ENCODE data around the gene EEPD1.

Gene EEPD1

DNA sequence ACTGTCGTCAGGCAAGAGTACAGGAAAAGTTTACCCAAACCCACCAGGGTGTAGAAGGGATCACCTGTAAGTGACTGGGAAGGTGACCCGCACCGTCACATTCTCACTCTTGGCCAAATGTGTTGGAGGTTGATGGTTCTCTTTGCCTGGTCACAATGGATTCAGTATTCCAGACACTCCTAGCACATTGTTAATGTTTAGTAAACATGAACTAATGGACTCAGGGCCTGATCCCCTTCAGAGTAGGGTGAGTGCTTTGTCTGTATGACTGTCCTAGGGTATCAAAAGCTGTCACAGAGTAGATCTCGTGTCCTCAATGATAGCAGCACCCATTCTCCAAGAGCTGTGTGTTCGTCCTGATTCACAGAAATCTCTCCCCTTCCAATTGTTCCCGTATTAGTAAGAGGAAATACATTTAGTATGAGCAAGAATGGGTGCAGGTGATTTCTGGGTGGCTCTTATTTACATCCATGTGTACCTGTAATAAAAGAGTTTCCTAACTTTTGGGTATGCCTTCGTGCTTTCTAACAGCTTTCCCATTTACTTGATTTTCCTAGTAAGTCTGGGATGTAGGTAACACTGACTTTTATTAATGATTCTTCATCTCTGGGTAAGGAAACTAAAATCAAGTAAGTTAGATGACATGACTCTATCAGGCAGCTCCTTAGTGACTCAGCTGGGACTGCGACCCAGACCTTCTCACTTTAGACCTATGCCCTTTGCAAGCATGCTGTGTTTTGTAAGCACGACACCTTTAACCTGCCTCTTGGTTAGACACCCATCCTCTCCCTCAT lies 4.7 kb downstream of the EEPD1 start:
- no peak for DNase-seq (ENCODE audit: low spot score)

DNA sequence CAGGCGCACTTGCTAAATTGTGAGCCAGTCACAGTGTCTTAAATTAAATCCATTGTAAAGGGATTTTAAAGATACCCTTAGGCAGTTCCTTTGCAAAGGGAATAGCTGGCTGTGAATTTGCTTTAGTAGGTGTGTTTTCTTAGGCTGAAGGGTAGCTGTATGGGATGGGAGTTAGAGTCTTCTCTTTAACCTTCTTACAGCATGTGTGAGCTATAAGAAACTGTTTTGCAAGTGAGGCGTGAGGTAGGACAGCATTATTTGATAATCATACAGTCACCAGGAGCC lies 5.2 kb downstream of the EEPD1 start:
- no peak for DNase-seq (ENCODE audit: low spot score)

DNA sequence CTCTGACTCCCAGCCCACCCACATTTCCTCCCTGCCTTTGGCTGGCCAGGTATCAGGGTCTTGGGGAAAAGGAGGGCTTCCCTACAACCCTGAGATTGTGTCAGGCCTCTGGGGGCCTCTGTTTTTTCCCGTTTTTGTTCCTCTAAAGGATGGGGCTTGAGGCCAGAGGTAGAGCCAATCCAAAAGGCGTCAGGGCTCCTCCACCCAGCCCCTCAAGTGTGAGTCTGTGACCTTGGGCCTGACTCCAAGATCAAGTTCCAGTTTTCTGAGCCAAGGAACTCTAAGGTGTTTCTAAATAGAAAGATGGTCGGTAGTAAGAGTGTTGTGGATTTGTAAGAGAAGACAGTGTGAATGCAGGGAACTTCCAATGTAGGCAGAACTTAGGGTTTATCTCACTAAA lies 6.6 kb downstream of the EEPD1 start:
- no peak for DNase-seq (ENCODE audit: low spot score)

DNA sequence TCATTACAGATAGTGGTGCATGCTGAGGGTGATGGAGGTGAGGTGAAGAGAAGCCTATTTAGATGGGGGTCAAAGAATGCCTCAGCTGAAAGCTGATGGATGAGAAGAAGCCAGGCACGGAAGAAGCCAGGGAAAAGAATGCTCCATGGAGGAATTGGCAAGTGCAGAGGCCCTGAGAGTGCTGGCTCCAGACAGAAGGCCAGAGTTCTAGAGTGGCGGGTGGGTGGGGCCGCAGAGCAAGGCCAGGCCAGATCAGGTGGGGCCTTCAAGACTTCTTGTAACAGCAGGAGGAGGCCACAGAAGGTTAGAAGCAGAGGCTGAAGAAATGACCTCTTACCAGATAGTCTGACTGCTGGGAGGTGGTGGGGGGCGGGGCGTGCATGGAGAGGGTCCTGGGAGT lies 7.3 kb downstream of the EEPD1 start:
- no peak for DNase-seq (ENCODE audit: low spot score)

DNA sequence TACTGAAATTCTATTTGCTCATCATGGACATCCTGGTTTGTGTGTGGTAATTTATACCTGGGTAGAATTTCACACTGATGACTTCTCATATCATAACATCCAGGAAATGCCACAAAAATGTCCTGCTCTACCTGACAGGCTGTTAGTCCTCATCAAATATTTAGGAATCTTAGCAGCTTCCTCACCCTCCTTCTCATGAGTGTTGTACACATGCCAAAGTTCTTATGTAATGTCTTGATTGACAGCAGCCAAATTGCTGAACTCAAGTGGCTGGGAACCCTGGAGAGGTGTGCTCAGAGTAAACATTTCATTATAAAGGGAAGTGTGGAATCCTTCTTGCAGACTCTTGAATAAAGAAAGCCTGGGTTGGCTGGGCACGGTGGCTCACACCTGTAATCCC lies 8.9 kb downstream of the EEPD1 start:
- no peak for DNase-seq (ENCODE audit: low spot score)

DNA sequence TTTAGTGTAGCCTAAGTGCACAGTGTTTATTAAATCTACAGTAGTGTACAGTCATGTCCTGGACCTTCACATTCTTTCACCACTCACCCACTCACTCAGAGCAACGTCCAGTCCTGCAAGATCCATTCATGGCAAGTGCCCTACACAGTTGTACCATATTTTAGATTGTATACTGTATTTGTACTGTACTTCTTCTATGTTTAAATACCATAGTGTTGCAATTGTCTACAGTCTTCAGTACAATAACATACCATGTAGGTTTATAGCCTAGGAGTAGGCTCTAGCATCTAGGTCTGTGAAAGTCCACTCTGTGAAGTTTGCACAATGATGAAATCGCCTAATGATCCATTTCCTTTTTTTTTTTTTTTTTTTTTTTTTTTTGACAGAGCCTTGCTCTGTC lies 12.0 kb downstream of the EEPD1 start:
- DNase-seq (ENCODE audit: low spot score): no peak

DNA sequence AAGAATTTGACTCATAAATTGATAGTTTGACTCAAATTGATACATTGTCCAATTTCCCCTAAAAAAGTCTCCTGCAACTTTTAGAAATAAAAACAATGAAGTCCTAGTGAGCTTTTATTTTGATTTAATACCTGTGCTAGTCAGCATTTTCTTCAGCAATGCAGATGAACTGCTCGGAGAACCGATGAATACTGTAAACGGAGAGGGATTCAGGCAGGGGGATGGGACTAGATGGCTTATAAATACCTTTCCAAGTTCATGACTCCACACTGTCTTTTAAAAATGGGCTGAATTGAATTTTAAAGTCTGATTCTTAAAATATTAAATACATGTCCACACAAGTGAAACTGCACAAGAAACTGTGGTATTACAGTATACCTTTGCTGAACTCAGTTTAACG lies 12.7 kb downstream of the EEPD1 start:
- DNase-seq (ENCODE audit: low spot score): no peak

DNA sequence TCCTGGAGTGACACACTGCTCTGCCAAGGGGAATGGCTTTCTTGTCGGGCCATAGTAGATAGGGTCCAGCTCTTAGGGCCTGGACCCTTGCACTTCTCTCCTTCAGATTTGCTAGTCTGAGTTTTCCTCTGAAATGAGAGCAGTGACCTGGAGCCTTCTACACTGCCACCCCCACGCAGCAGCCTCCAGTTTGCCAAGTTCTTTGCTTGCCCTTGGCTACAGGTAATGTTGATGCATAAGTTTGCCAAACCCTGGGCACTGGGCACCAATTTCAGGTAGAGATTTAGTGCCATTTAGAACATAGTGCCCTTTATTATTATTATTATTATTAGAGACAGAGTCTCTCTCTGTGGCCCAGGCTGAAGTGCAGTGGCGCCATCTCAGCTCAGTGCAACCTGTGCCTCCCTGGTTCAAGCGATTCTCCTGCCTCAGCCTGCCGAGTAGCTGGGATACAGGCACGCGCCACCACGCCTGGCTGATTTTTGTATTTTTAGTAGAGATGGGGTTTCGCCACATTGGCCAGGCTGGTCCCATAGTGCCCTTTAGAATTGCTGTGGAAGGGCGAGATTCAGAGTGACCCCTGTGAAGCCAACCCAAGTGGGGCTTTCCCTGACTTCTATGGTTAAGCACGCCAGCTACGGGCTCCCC lies 14.5 kb downstream of the EEPD1 start:
- no peak for DNase-seq (ENCODE audit: low spot score)

DNA sequence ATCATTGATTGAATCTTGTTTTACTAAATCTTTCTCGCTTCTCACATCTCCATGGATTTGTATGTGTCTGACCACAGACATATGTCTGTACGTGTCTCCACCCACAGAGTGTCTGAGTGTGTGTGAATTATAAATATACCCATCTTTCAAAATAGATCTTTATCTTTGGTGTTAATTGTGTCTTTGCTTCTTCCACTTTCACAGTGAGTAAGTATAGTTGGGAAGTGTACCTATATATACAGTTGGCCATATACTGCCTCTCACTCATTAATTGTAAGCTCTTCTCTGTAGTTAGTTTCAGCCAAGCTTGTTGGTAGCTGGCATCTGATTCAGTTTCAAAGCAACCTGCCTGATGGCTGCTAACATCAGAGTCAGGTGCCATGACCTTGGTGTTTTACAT lies 18.4 kb downstream of the EEPD1 start:
- DNase-seq (ENCODE audit: low spot score): no peak

DNA sequence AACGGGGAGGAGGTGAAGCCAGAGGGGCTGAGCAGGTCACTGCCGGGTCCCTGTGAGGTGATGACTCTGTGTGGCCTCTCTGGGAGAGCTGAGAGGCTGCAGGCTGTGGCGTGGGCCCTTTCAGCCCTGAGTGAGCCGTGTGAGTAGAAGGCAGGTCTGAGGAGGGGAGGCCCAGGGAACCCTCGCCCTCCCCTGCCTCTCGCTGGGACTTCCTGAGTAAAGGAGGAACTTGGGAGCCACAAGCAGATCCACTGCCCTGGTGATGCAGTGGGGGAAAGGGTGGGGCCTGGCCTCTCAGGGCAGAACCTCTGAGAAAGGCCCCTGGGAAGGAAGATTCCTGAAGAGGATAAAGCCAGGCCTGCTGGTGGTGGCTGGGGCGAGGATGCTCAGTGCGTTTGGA lies 22.8 kb downstream of the EEPD1 start:
- no peak for DNase-seq (ENCODE audit: low spot score)

DNA sequence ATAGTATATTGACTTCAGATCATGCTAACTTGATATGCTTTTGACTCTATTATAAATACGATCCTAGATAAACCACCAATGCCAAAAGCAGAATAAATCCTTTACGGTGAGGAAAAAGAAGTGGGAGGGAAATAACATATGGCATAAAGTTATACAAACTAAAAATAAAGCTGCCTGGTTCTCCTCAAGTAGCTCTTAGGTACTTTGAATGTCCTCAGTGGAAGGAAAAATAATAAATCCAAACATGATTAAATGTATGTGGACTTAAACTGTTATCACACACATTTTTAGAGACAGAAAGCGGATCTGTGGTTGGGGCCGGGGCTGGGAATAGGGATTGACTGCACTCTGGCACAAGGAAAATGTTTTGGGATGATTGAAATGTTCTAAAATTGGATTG lies 23.6 kb downstream of the EEPD1 start:
- DNase-seq (ENCODE audit: low spot score): no peak

DNA sequence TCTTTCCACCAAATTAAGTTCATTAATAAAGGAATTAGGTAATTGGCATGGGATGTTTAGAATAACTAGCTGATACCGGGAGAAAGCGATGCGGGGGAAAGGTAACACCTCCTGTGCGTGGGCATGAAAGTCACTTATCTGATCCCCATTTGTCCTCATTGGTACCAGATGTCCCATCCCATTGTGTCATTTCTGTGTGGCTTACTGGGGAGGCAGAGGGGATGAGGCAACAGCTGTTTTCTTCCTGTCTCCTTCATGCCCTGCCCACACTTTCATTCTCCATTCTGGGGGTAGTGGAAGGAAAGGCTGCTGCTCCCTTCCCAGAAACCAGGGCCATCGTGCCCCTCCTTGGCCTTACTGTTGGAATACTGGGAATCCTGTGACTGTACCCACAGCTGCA lies 27.1 kb downstream of the EEPD1 start:
- DNase-seq (ENCODE audit: low spot score): no peak

DNA sequence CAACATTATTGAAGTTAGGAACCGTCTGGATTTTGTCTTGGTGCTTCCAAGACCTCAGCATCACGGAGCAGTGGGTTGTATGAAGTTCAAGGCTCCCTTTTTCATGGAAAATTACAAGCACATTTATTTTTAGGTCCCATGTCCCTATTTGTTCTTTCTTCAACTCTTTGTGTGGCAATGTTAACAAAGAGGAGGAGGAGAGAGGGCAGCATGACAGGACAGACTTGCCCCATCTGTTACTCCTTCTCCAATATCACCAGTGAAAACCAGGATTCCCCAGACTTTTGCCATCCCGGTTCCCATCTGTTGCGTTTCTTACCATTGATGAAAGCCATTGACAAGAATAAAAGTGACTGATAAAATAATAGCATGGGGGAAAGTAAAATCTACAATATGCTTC lies 28.6 kb downstream of the EEPD1 start:
- no peak for DNase-seq (ENCODE audit: low spot score)

DNA sequence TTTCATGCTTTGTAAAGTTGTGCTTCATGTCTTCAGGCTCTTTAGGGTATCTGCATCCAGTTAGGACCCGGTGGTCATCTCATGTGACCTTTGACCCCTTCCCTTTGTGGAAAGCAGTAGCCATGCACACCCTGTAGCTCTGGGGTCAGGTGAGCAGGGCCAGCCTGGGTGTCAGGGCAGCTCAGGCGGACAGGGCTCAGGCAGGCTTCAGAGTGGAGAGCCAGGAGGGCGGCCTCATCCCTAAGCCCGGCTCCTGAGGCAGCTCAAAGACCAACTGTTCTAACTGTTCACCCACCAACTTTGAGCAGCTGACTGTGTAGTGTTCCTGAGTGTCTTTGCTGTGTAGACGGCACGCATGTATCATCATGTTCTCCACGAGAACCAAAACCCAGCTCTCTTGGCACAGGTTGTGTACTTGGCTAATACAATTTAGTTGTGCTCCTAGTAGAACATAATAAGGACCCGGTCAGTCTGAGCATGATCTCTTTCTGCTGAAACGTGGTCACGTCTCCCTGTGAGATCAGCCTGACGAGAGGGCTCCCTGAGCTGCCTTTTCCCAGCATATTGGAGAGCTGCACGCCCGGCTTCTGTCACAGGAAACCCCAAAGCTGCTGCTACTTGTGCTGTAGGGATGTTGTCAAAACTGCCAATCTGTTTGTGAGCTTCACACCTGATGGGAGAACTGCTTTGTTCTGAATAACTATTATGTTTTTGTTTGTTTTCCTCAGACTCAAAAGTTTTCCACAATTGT lies 30.0 kb downstream of the EEPD1 start:
- no peak for DNase-seq (ENCODE audit: low spot score)

DNA sequence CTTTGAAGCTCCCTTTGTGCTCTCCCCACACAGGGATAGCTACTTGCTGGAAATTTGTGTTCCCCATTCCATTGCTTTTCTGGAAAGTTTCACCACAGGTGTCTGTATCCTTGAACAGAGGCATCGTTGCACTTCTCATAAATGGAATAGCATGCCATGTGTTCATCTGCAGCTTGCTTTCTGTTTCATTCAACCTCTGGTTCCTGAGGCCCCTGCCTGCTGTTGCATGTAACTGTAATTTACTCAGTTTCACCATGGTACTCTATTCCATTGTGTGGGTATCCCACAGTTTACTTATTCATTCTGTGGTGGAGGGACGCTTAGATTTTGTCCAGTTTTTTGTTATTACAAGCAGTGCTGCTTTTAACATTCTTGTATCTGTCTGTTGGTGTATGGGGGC lies 32.0 kb downstream of the EEPD1 start:
- no peak for DNase-seq (ENCODE audit: low spot score)

DNA sequence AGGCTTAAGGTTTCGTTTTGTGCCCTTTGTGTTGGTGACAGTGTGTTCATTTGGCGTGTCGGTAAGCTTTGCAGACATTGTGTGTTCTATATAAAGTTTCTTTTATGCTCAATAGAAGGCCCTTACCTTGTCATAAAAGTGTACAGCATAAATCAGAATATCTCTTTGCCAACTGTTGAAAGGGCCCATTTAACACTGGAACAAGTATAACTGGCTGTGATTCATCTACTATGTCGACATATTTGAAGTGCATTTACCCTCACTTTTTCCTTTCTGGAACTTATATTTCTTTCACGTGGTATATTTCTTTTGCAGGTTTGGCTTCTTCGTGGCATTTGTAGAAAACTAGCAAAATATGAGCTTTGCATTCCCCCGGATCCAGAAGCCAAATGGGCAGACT lies 32.7 kb downstream of the EEPD1 start:
- DNase-seq (ENCODE audit: low spot score): no peak

DNA sequence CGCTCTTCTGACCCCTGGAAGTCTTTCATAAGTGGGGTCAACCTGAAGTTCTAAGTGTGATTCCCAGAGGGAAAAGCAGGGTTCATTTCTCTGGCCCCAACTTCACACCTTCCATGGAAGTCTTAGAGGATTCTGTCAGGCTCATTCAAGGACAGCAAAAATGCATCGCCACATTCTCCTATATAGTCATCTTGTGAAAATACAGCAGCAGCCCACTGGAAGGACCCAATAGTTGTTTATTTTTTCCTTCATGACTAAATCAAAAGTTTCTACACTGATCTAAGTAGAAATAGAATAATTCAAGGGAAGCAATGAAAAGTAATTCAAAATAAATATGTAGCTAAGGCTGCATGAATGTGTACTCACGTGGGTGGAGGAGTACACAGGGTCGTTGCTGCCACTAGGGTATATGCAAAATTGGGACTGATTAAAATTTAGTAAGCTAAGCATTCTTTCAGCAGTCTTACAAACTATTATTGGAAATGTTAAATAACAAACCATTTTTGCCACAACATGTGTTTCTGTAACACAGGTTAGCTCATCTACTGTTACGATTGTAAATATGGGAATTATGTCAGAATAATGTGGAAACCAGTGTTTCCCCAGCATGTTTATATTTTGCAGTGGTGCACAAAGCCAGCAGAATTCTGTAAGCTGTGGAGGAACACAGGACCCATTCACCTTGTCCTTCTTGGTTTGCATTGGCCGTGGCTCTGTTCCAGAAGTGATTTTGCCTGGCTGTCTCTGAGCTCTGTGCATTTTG lies 33.5 kb downstream of the EEPD1 start:
- no peak for DNase-seq (ENCODE audit: low spot score)

DNA sequence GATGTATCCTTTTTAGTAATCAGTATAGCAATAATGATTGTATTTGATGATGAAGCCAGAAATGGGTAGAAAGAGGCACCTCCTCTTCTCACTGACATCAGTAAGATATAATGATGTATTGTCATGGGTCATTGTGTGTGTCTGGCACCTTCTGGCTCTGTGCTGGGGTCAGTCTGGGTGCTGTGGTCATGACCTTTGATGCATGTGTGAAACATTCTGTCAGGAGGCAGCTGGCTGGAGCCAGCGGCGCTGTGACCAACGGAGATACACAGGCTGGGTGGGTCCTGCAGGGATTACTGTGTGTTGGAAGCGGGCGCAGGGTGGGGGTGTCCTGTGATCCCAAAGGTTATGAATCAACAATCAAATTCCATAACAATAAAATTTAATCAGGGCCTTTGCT lies 35.2 kb downstream of the EEPD1 start:
- no peak for DNase-seq (ENCODE audit: low spot score)

DNA sequence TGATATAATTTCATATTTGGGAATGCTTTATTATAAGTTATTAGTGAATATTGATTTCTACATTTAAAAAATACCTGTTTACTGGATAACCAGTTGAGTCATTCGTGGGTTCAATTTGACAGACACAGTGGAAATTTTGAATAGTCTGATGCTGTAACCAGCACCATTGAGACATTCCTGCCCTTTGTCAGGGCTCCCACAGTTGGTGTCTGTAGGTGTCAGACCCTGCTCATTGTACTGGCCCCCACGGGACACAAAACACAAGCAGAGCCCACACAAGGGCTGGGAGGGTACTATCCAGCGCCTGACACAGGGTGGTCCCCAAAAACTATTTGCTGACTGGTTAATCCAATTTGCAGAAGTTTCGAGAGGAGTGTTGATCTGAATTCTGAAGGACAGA lies 35.9 kb downstream of the EEPD1 start:
- DNase-seq (ENCODE audit: low spot score): no peak

DNA sequence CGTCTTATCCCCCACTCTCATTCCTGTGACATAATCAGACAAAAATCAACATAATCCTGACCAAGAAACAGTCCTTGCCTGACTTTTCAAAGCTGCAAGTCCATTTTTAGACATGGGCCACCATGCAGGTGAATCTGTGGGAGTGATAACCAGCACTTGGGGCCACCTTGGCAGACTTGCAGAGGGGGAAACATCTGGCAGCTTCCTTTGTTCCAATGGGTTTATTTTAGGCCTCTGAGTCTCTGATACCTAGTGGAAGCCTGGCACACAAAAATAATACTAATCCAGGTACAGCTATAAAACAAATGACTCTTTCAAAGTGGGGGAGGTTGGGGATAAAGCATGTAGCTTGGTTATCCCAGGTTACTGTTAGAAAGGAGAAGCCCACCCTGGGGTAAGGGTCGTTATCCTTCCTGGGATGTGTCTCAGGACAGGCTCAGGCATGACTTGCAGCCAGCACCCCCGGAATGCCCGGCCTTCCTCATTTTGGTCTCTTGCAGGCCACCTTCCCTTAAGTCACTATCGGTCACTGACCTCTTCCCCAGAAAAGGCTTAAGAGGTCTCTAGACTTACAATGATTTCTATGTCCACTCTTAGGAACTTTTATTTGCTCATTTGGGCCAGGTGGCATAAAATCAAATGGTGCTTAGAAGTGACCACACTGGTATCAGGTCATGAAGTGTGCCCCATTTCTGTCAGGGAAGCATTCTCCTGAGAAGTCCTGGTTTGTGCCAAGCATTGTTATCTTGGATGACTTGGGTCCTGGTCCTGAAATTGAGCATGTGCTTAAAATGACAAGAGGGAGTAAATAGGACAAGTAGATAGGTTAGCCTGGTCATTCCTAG lies 37.6 kb downstream of the EEPD1 start:
- no peak for DNase-seq (ENCODE audit: low spot score)

DNA sequence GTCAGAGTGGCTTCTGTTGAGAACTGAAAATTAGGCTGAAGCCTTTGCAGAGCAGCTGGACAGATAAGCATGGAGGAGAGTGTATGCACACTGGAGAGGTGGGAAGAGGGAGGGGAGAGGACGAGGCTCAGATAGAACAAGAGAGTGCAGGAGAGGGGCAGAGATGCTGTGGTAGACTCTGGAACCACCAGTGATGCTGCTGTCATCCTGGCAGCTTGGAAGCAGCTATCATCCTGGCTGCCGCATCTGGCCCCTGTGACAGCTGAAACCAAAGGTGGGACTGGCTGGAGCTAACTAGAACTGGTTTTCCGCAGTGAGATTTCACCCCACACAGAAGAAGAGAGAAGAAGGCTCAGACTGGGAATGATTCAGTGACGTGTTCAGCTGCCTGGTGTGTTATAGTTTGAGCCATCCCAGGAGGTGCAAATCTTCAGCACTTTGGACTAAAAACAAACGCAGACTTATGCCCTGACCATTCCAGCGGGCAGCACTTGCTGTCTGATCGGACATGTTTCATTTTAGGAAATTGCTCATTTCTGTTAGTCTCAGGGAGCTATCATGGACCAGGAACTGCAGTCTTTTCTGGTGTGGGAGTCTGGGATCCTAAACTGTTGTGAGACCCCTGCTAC lies 38.4 kb downstream of the EEPD1 start:
- no peak for DNase-seq (ENCODE audit: low spot score)
